NCI-H2196 (cell line): Measurements from ENCODE around the gene TIRAP.

ENCODE experiments used
- DNase-seq: peaks from one replicate; lab custom pipeline; 2025; ENCODE audit not compliant: unreplicated experiment; lab: John Stamatoyannopoulos, UW

TIRAP gene

GRCh38 chr11:126322996-126323395 is 40.1 kb downstream of the TIRAP start:
- no peak for DNase-seq

GRCh38 chr11:126327281-126328000 is 44.5 kb downstream of the TIRAP start:
- no peak for DNase-seq

GRCh38 chr11:126328001-126328390 is 45.1 kb downstream of the TIRAP start:
- no peak for DNase-seq

- DNase-seq, result no peak
Observed at GRCh38 chr11:126328444-126328843, 45.6 kb downstream of the TIRAP start.

GRCh38 chr11:126328938-126329643 is 46.2 kb downstream of the TIRAP start:
- no peak for DNase-seq

GRCh38 chr11:126329644-126330211 is 46.8 kb downstream of the TIRAP start:
- no peak for DNase-seq

GRCh38 chr11:126331286-126331685 is 48.4 kb downstream of the TIRAP start:
- no peak for DNase-seq

- peak; percentile 21 for DNase-seq
Observed at GRCh38 chr11:126332221-126332711, 49.4 kb downstream of the TIRAP start.

GRCh38 chr11:126333142-126333541 is 50.2 kb downstream of the TIRAP start:
- no peak for DNase-seq

- DNase-seq, result no peak
Observed at GRCh38 chr11:126334659-126335462, 52.0 kb downstream of the TIRAP start.

GRCh38 chr11:126335463-126335760 is 52.5 kb downstream of the TIRAP start:
- DNase-seq, result no peak

GRCh38 chr11:126336138-126336541 is 53.2 kb downstream of the TIRAP start:
- DNase-seq, result no peak

- DNase-seq, result no peak
Observed at GRCh38 chr11:126336671-126337101, 53.8 kb downstream of the TIRAP start.

- DNase-seq, result no peak
Observed at GRCh38 chr11:126337126-126337473, 54.2 kb downstream of the TIRAP start.

- no peak for DNase-seq
Observed at GRCh38 chr11:126337474-126338241, 54.8 kb downstream of the TIRAP start.

GRCh38 chr11:126338346-126339055 is 55.6 kb downstream of the TIRAP start:
- no peak for DNase-seq

GRCh38 chr11:126339073-126339862 is 56.4 kb downstream of the TIRAP start:
- no peak for DNase-seq

- no peak for DNase-seq
Observed at GRCh38 chr11:126339863-126340434, 57.1 kb downstream of the TIRAP start.
